Lower leg skin (tissue), 4 donors: ENCODE data around the gene LRRTM1. TPM values are rescaled to one million over a fixed set of nuclear protein-coding genes. Genes with fewer than 3 reads are reported as not detected.

ENCODE experiments used
- DNase-seq, 2 donors: peaks; one replicate each; pipeline ENCODE4 v3.0.0-alpha.2; 2019; ENCODE audit warnings: low spot score in 2 of 2
- H3K4me3 ChIP-seq: fragments of 200-600 bp; sonication (generic); 2 replicates; pipeline ENCODE4 v1.5.1; 2017; ENCODE audit warnings: mild to moderate bottlenecking, low read depth; ENCODE audit not compliant: poor library complexity, severe bottlenecking
- POLR2A ChIP-seq, 2 donors: fragments of 450-650 bp; IDR thresholded peaks; one replicate each; pipeline ENCODE4 v1.6.1; 2016 to 2017; ENCODE audit warnings: antibody characterized with exemption in 2 of 2, mild to moderate bottlenecking in 1 of 2, moderate library complexity in 1 of 2
- WGBS, 2 donors: methylation state at CpG; one replicate each; pipeline ENCODE4 v1.1.5; 2018; 5-methylcytosine and 5-hydroxymethylcytosine counted together
- intact Hi-C: fragments of 100-400 bp; cut with DNase I; formaldehyde crosslinking; loops from one replicate; pipeline ENCODE4 v1.15.0; 2023; ENCODE audit warnings: low total_unique reads
- total RNA-seq, 4 donors: library from RNA; depleted of rRNA; stranded (reverse); fragments of >200 nt; gene quantifications; one replicate each; pipeline ENCODE4 v1.1.0, GENCODE V29; 2016
- TF ChIP-seq, protein P1 (sequence below), 3 donors: fragments of 450-650 bp; IDR thresholded peaks; one replicate each; pipeline ENCODE4 v1.5.1; 2016; ENCODE audit warnings: antibody characterized with exemption in 3 of 3, mild to moderate bottlenecking in 3 of 3, moderate library complexity in 2 of 3

The LRRTM1 gene
- total RNA-seq, 4 donors from 2014 or later, result 0.10 TPM; not detected in 3

- no peak for TF ChIP-seq POLR2A (IDR thresholded peaks at IDR 0.05)
- TF ChIP-seq, protein P1, sequence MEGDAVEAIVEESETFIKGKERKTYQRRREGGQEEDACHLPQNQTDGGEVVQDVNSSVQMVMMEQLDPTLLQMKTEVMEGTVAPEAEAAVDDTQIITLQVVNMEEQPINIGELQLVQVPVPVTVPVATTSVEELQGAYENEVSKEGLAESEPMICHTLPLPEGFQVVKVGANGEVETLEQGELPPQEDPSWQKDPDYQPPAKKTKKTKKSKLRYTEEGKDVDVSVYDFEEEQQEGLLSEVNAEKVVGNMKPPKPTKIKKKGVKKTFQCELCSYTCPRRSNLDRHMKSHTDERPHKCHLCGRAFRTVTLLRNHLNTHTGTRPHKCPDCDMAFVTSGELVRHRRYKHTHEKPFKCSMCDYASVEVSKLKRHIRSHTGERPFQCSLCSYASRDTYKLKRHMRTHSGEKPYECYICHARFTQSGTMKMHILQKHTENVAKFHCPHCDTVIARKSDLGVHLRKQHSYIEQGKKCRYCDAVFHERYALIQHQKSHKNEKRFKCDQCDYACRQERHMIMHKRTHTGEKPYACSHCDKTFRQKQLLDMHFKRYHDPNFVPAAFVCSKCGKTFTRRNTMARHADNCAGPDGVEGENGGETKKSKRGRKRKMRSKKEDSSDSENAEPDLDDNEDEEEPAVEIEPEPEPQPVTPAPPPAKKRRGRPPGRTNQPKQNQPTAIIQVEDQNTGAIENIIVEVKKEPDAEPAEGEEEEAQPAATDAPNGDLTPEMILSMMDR (IDR thresholded peaks at IDR 0.05), result no peak
- intact Hi-C loops, result no loop called here
- DNase-seq, result no peak
- no peak overlapping the region for H3K4me3 ChIP-seq
- WGBS, 2 donors, result 84 to 85% methylated on average over 5 of the region's 5 CpGs
Observed at GRCh38 chr2:80312282-80312839, 7.8 kb upstream of the LRRTM1 start.

DNA sequence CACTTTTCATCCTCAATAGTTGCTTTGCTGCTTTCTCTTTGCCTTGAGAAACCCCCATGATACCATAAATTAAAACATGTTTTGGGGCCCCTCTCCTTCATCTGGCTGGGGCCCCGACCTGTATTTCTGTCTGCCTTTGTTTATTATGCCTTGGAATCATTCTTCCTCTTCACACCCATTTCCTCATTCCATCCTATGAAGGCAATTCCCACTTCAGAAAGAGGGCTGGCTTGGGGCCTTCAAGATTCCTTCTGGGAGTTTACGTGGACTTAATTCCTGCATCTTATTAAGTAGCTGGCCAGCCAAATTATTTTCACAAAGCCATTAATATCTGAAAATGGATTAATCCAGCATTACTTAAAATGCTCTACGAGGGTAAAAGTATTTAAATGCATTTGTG, 6.8 kb upstream of the LRRTM1 start:
- intact Hi-C loops, result no loop called here
- TF ChIP-seq POLR2A (IDR thresholded peaks at IDR 0.05), result no peak
- TF ChIP-seq, protein P1 (IDR thresholded peaks at IDR 0.05), result no peak
- WGBS, 2 donors, result 33 to 39% methylated on average over 3 of the region's 3 CpGs
- DNase-seq, result no peak
- H3K4me3 ChIP-seq, result no peak overlapping the region

GRCh38 chr2:80303006-80303908, 1.3 kb downstream of the LRRTM1 start:
- no peak for TF ChIP-seq POLR2A (IDR thresholded peaks at IDR 0.05)
- TF ChIP-seq, protein P1 (IDR thresholded peaks at IDR 0.05), result no peak
- intact Hi-C loops, result no loop called here
- 2 to 3% methylated on average over 34 to 62 of the region's 64 CpGs for WGBS, 2 donors
- no peak for DNase-seq
- no peak overlapping the region for H3K4me3 ChIP-seq

GRCh38 chr2:80302314-80303005, 2.1 kb downstream of the LRRTM1 start:
- no peak for TF ChIP-seq POLR2A (IDR thresholded peaks at IDR 0.05)
- TF ChIP-seq, protein P1 (IDR thresholded peaks at IDR 0.05), result no peak
- DNase-seq, result no peak
- no peak overlapping the region for H3K4me3 ChIP-seq
- intact Hi-C loops, result no loop called here
- WGBS, 2 donors, result 3% methylated on average over 29 to 41 of the region's 50 CpGs

DNA sequence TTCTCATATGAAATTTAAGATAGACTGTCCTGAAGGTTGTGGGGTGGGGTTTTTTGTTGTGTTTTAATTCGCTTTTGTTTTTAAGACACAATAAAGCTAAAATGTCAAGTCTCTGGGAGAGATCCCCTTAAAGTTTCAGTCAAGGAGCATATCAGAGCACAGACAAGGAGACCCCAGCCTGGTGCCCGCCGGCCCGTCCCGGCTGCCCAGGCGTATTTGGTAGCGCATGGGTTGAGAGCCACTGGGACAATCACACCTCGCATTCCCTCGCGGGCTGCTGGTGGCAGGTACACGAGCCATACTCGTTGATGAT, 2.6 kb downstream of the LRRTM1 start:
- intact Hi-C loops, result no loop called here
- WGBS, 2 donors, result 14 to 22% methylated on average over 12 of the region's 12 CpGs
- no peak for DNase-seq
- no peak overlapping the region for H3K4me3 ChIP-seq
- TF ChIP-seq POLR2A (IDR thresholded peaks at IDR 0.05), result no peak
- TF ChIP-seq, protein P1 (IDR thresholded peaks at IDR 0.05), result no peak
